HCEC 1CT (cell line): ENCODE data around the gene OPTN.

Experiments
- DNase-seq: peaks from one replicate; pipeline ENCODE4 v3.0.0-alpha.2; 2017

Gene OPTN

DNA sequence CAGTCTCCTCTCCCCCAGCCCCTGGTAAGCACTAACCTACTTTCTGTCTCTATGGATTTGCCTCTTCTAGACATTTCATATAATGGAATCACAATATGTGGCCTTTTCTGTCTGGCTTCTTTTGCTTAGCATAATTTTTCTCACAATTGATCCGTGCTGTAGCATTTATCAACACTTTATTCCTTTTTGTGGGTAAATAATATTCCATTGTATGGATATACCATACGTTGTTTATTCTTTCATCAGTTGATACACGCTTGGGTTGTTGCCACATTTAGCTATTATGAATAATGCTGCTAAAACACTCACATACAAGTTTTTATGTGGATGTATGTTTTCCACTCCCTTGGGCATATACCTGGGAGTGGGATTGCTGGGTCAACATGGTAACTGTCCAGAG lies 87.2 kb downstream of the OPTN start:
- DNase-seq, result no peak
